SKM-1 treated with dmso at 0.1 percent for 144 hours (cell line): Measurements from ENCODE around the gene POLR2J3.
"Not testable (repeated sequence)": the region's sequence is repeated elsewhere in the genome, so short reads cannot be mapped to it uniquely, and the experiment has no call there.

Experiments used
- DNase-seq: peaks from one replicate; lab custom pipeline; 2025; ENCODE audit not compliant: unreplicated experiment; lab: John Stamatoyannopoulos, UW

The POLR2J3 gene

GRCh38 chr7:102572261-102573239, at the start of gene POLR2J3:
TSS of gene POLR2J3 (minus strand) at chr7:102572583. CDS start at chr7:102572521, 62 bp downstream.
- DNase-seq = not testable (repeated sequence)

GRCh38 chr7:102618122-102618521, 45.7 kb upstream of the POLR2J3 start:
- not testable (repeated sequence) for DNase-seq

- DNase-seq = not testable (repeated sequence)
Measured at GRCh38 chr7:102616507-102617125, 44.2 kb upstream of the POLR2J3 start, which contains the start of gene RASA4. TSS of gene RASA4 (minus strand) at chr7:102616756. CDS start at chr7:102616689, 67 bp downstream.

- not testable (repeated sequence) for DNase-seq
Measured at GRCh38 chr7:102615930-102616329, 43.5 kb upstream of the POLR2J3 start.

GRCh38 chr7:102614873-102615272, 42.5 kb upstream of the POLR2J3 start:
- DNase-seq = not testable (repeated sequence)

GRCh38 chr7:102614346-102614697, 41.9 kb upstream of the POLR2J3 start:
- not testable (repeated sequence) for DNase-seq

GRCh38 chr7:102613575-102614345, 41.4 kb upstream of the POLR2J3 start:
- not testable (repeated sequence) for DNase-seq

GRCh38 chr7:102611675-102612325, 39.4 kb upstream of the POLR2J3 start:
- DNase-seq = not testable (repeated sequence)

GRCh38 chr7:102611013-102611674, 38.8 kb upstream of the POLR2J3 start:
- not testable (repeated sequence) for DNase-seq

- not testable (repeated sequence) for DNase-seq
Measured at GRCh38 chr7:102610441-102610840, 38.1 kb upstream of the POLR2J3 start.

GRCh38 chr7:102609734-102610133, 37.4 kb upstream of the POLR2J3 start:
- not testable (repeated sequence) for DNase-seq

- DNase-seq = not testable (repeated sequence)
Measured at GRCh38 chr7:102606848-102607247, 34.5 kb upstream of the POLR2J3 start.

- not testable (repeated sequence) for DNase-seq
Measured at GRCh38 chr7:102604431-102605145, 32.2 kb upstream of the POLR2J3 start.

GRCh38 chr7:102602317-102602716, 29.9 kb upstream of the POLR2J3 start:
- not testable (repeated sequence) for DNase-seq

GRCh38 chr7:102599699-102600098, 27.3 kb upstream of the POLR2J3 start:
- not testable (repeated sequence) for DNase-seq

GRCh38 chr7:102596036-102596435, 23.7 kb upstream of the POLR2J3 start:
- DNase-seq = not testable (repeated sequence)

- not testable (repeated sequence) for DNase-seq
Measured at GRCh38 chr7:102593637-102594334, 21.4 kb upstream of the POLR2J3 start.

GRCh38 chr7:102592477-102593019, 20.2 kb upstream of the POLR2J3 start:
- DNase-seq = not testable (repeated sequence)
